GM12892 (cell line): ENCODE measurements around the gene ZCWPW1.
A peak's percentile ranks its signal among the peaks of the same experiment; 100 is the strongest.

Experiments
- DNase-seq: peaks from one replicate; pipeline ENCODE4 v3.0.0; 2011; ENCODE audit not compliant: insufficient read length
- FAIRE-seq: peaks from 2 replicates; lab custom pipeline; 2011; peaks lifted over from hg19 to GRCh38; lab: Jason Lieb, UNC
- POLR2A ChIP-seq: IDR thresholded peaks from 2 replicates; pipeline ENCODE4 v1.6.1; 2011; ENCODE audit warnings: low read depth, low read length, control low read depth
- POLR2AphosphoS5 ChIP-seq: IDR thresholded peaks from 2 replicates; pipeline ENCODE4 v1.6.1; 2011; ENCODE audit warnings: low read depth, low read length, control low read depth
- TAF1 ChIP-seq: IDR thresholded peaks from 2 replicates; pipeline ENCODE4 v1.6.1; 2011; ENCODE audit warnings: low read depth, mild to moderate bottlenecking, control low read depth, low read length, borderline replicate concordance

ZCWPW1 gene

GRCh38 chr7:100407285-100408180 is 21.0 kb downstream of the ZCWPW1 start:
- peak; percentile 48 for FAIRE-seq
- DNase-seq: no peak
- TF ChIP-seq POLR2A (no peak), TAF1 (no peak), POLR2AphosphoS5 (no peak)

GRCh38 chr7:100406767-100407166 is 21.7 kb downstream of the ZCWPW1 start:
- no peak for TF ChIP-seq TAF1
- TF ChIP-seq POLR2AphosphoS5: no peak
- no peak for TF ChIP-seq POLR2A
- no peak for DNase-seq
- FAIRE-seq: no peak

- DNase-seq: no peak
- no peak for TF ChIP-seq POLR2A
- TF ChIP-seq POLR2AphosphoS5: no peak
- FAIRE-seq: no peak
Observed at GRCh38 chr7:100402241-100402640, 26.3 kb downstream of the ZCWPW1 start.

GRCh38 chr7:100401811-100402210 is 26.7 kb downstream of the ZCWPW1 start:
- TF ChIP-seq TAF1 (no peak), POLR2AphosphoS5 (no peak), POLR2A (no peak)
- DNase-seq: no peak
- FAIRE-seq: no peak

GRCh38 chr7:100400656-100401055 is 27.8 kb downstream of the ZCWPW1 start:
- FAIRE-seq (no peak), DNase-seq (no peak)

DNA sequence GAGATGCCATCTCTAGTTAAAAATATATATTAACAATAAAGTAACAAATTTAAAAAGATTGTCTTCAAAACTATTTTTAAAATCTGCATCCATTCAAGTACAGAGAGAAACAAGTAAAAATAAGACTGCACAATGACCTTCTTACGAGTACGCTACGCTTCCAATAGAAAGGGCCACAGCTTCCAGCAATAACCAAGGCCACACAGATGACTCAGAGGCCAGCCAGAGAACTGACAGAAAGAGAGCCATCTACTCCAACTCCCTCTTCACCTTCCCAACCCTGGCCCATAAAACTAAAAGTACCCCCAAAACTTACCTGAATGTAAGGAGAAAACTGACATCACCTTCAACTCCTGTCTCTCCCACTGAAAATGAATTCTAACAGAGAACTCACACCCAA is 28.5 kb downstream of the ZCWPW1 start:
- DNase-seq: no peak
- no peak for FAIRE-seq
- no peak for TF ChIP-seq POLR2A
- TF ChIP-seq TAF1: no peak
- TF ChIP-seq POLR2AphosphoS5: no peak

More at GRCh38 chr7:100400656-100401055, 27.8 kb downstream of the ZCWPW1 start:
- TF ChIP-seq POLR2AphosphoS5 (no peak), POLR2A (no peak), TAF1 (no peak)

DNA sequence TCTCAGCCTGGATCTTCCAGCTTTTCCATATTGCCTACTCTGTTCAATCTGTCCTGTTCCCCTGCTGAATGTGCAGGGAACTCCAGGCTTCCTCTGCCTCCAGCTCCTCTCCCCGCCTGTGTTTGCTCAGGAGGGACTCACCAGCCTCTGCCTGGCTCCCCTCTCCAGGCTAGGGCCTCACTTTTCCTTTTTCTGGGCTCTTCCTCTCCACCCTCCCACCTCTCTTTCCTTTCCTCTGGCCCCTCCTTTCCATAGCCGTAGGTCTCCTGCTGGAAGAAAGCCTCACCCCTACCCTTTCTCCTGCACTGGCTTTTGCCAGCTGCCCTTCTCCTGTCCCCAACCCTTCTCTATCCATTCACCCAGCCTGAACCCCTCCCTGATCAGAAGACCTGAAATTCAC is 30.3 kb downstream of the ZCWPW1 start:
- DNase-seq: no peak
- TF ChIP-seq TAF1 (no peak), POLR2AphosphoS5 (no peak), POLR2A (no peak)
- FAIRE-seq: no peak

- FAIRE-seq (no peak), DNase-seq (no peak)
- no peak for TF ChIP-seq POLR2A
- TF ChIP-seq TAF1: no peak
- no peak for TF ChIP-seq POLR2AphosphoS5
Observed at GRCh38 chr7:100397315-100398081, 31.0 kb downstream of the ZCWPW1 start.

GRCh38 chr7:100396421-100396982 is 32.0 kb downstream of the ZCWPW1 start:
- DNase-seq (peak; percentile 41), FAIRE-seq (peak; percentile 94)
- TF ChIP-seq TAF1: no peak
- TF ChIP-seq POLR2A: no peak
- no peak for TF ChIP-seq POLR2AphosphoS5

GRCh38 chr7:100394077-100394476 is 34.4 kb downstream of the ZCWPW1 start:
- TF ChIP-seq TAF1: no peak
- no peak for TF ChIP-seq POLR2A
- TF ChIP-seq POLR2AphosphoS5: no peak
- FAIRE-seq (no peak), DNase-seq (no peak)

DNA sequence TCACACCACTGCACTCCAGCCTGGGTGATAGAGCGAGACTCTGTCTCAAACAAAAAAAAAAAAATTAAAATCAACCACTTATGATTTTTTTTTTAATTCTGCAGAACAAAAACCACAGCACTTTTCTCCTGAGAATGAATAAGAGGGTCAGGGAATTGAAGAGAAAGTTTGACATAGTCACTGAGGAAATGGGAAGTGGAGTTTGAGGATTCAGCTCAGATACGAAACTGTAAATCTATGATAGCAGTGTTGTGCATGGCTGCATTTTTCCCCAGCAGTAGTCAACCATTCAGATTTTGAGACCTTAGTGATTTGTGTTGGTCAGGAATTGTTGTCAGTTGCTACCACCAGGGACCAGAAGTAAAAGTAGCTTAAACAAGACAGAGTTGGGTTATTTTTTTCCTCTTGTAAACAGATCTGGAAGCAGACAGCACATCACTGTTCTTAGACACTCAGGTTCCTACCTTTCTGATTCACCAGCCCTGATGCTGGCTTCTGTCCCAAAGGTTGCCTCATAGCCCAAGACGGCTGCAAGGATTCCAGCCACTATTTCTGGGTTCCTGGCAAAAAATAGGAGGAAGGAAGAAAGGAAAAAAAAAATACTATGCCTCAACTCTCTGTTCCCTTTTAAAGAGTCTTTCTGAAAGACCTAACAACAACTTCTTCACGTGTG is 35.1 kb downstream of the ZCWPW1 start:
- TF ChIP-seq POLR2A: no peak
- DNase-seq: no peak
- FAIRE-seq: no peak
